ENCODE data around the gene GALNT8. TPM values are rescaled to one million over a fixed set of nuclear protein-coding genes. Genes with fewer than 3 reads are reported as not detected.

GALNT8 gene
- total RNA-seq, 1 experiment from 2014 or later: 8.8 TPM

- TF ChIP-seq PRDM15 (CRISPR knock-in tag; IDR thresholded peaks at IDR 0.05) (no peak), ZNF425 (CRISPR knock-in tag; conservative IDR thresholded peaks at IDR 0.05) (no peak), SOX15 (CRISPR knock-in tag; IDR thresholded peaks at IDR 0.05) (no peak), USF1 (CRISPR knock-in tag; IDR thresholded peaks at IDR 0.05) (peak; percentile 83), IRF1 (CRISPR knock-in tag; IDR thresholded peaks at IDR 0.05) (no peak), SP1 (CRISPR knock-in tag; conservative IDR thresholded peaks at IDR 0.05) (no peak), ATF3 (CRISPR knock-in tag; conservative IDR thresholded peaks at IDR 0.05) (no peak), ZNF671 (CRISPR knock-in tag; IDR thresholded peaks at IDR 0.05) (no peak), USF2 (CRISPR knock-in tag; IDR thresholded peaks at IDR 0.05) (peak; percentile 87)
- no peak overlapping the region for H3K4me3 Mint-ChIP-seq
- H3K27me3 Mint-ChIP-seq (ENCODE audit: low read depth): no peaks in the 10 kb centered on the region
- H3K36me3 Mint-ChIP-seq: peaks cover 28% of the 10 kb centered on the region
- peaks cover 22% of the 10 kb centered on the region for H3K9me3 Mint-ChIP-seq
- ChIA-PET CTCF (interaction anchor here (0.6 to 1.3 kb wide), 4 partner anchors 23 to 298 kb away, joined by 3 to 5 read pairs (median 3); no protein-coding TSS in a partner anchor), POLR2A (no interaction called here)
- ATAC-seq: no peak
- no peak for DNase-seq (ENCODE audit: low spot score)
- H3K27ac Mint-ChIP-seq: no peak overlapping the region
- peaks cover 2% of the 10 kb centered on the region for H3K4me1 Mint-ChIP-seq
Observed at GRCh38 chr12:4786795-4787194, 66.6 kb downstream of the GALNT8 start.

GRCh38 chr12:4787965-4788364 is 67.8 kb downstream of the GALNT8 start:
- peaks cover 29% of the 10 kb centered on the region for H3K36me3 Mint-ChIP-seq
- H3K9me3 Mint-ChIP-seq: peaks cover 22% of the 10 kb centered on the region
- DNase-seq (ENCODE audit: low spot score) (no peak), ATAC-seq (no peak)
- CTCF ChIA-PET: no interaction called here
- H3K27ac Mint-ChIP-seq: no peak overlapping the region
- H3K27me3 Mint-ChIP-seq (ENCODE audit: low read depth): no peaks in the 10 kb centered on the region
- POLR2A ChIA-PET: no interaction called here
- H3K4me3 Mint-ChIP-seq: no peak overlapping the region
- no peaks in the 10 kb centered on the region for H3K4me1 Mint-ChIP-seq
- TF ChIP-seq CBFB (CRISPR knock-in tag; IDR thresholded peaks at IDR 0.05; ENCODE audit: low read depth) (no peak), CTCF (IDR thresholded peaks at IDR 0.05) (no peak), GABPB1 (CRISPR knock-in tag; IDR thresholded peaks at IDR 0.05) (no peak), CDX4 (CRISPR knock-in tag; IDR thresholded peaks at IDR 0.05; ENCODE audit: borderline replicate concordance) (no peak), ETV6 (CRISPR knock-in tag; IDR thresholded peaks at IDR 0.05) (no peak), PRRX2 (CRISPR knock-in tag; IDR thresholded peaks at IDR 0.05) (no peak), AFF4 (CRISPR knock-in tag; IDR thresholded peaks at IDR 0.05; ENCODE audit: borderline replicate concordance) (no peak), ATF6 (CRISPR knock-in tag; IDR thresholded peaks at IDR 0.05) (no peak), ELF4 (CRISPR knock-in tag; IDR thresholded peaks at IDR 0.05; ENCODE audit: low read depth) (no peak)
